ENCODE results near the gene PLEKHN1.

- TF ChIP-seq EZH2phosphoT487 (IDR thresholded peaks at IDR 0.05; ENCODE audit: insufficient read depth, low read depth) (no peak), EZH2 (IDR thresholded peaks at IDR 0.05; ENCODE audit: insufficient read depth, poor library complexity, severe bottlenecking) (no peak)
These were observed at the start of gene PLEKHN1 for GRCh38 chr1:966135-966703.
